HL-60 (cell line): ENCODE measurements around the gene KLK11.

ENCODE experiments used
- DNase-seq, 2 experiments: peaks; one replicate each; pipeline ENCODE4 v3.0.0-alpha.2; 2010 to 2020; ENCODE audit warnings: low read depth in 1 of 2, low spot score in 1 of 2
- H3K27ac ChIP-seq: fragments of 250-450 bp; sonication (Bioruptor Pico); replicated peaks from 2 replicates; pipeline ENCODE4 v1.5.1; 2020; ENCODE audit warnings: mild to moderate bottlenecking, moderate library complexity
- H3K27me3 ChIP-seq: fragments of 250-450 bp; sonication (Bioruptor Pico); 2 replicates; pipeline ENCODE4 v1.5.1; 2021; ENCODE audit warnings: mild to moderate bottlenecking, moderate library complexity; ENCODE audit not compliant: insufficient read depth, poor library complexity, severe bottlenecking
- H3K4me3 ChIP-seq: replicated peaks from 2 replicates; pipeline ENCODE4 v1.5.1; 2011; ENCODE audit warnings: mild to moderate bottlenecking, control low read depth, low read length; ENCODE audit not compliant: insufficient read depth
- GABPA ChIP-seq: IDR thresholded peaks from 2 replicates; pipeline ENCODE4 v1.6.1; 2012; ENCODE audit warnings: low read depth
- POLR2AphosphoS5 ChIP-seq: IDR thresholded peaks from 2 replicates; pipeline ENCODE4 v1.6.1; 2012; ENCODE audit warnings: low read depth
- SPI1 ChIP-seq: IDR thresholded peaks from 2 replicates; pipeline ENCODE4 v1.6.1; 2012; ENCODE audit warnings: low read depth, mild to moderate bottlenecking, borderline replicate concordance
- TF ChIP-seq, protein P1 (sequence below): IDR thresholded peaks from 2 replicates; pipeline ENCODE4 v1.6.1; 2012; ENCODE audit warnings: low read depth; ENCODE audit not compliant: insufficient replicate concordance
- TF ChIP-seq, protein P2 (sequence below): IDR thresholded peaks from one replicate; pipeline ENCODE4 v1.5.1; 2011; ENCODE audit warnings: low read length, control low read depth, inconsistent platforms; ENCODE audit not compliant: insufficient read depth

The KLK11 gene

DNA sequence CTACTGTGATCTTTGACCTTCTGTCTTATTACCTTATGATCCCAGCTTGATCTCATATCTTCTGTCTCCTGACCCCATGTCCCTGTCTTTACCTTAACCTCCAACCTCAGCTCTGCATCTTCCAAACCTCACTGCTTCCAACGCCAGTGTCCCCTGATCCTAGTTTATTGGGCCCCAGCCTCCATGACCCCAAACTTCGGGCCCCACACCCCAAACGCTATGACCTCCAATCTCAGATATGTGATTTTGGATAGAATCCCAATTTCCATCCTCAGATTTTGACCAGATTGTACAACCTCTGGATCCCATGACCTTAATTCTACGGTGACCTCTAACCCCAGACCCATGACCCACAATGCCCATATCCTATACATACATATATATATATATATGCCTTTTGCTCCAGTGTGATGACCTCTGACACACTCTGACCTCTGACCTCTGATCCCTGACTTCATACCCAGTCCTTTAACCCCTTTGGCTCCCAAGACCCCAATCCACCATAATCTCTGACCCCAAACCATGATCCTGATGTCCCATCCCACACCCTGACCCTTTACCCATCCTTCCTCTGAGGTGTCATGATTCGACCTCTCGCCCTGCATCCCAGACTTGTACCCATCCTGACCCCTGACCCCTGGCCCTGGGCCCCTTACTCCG, 4.9 kb upstream of the KLK11 start:
- H3K27me3 ChIP-seq = no peaks in the 10 kb centered on the region
- H3K4me3 ChIP-seq = no peak overlapping the region
- no peak overlapping the region for H3K27ac ChIP-seq
- no peak for TF ChIP-seq POLR2AphosphoS5
- no peak for TF ChIP-seq SPI1
- TF ChIP-seq, protein P1, sequence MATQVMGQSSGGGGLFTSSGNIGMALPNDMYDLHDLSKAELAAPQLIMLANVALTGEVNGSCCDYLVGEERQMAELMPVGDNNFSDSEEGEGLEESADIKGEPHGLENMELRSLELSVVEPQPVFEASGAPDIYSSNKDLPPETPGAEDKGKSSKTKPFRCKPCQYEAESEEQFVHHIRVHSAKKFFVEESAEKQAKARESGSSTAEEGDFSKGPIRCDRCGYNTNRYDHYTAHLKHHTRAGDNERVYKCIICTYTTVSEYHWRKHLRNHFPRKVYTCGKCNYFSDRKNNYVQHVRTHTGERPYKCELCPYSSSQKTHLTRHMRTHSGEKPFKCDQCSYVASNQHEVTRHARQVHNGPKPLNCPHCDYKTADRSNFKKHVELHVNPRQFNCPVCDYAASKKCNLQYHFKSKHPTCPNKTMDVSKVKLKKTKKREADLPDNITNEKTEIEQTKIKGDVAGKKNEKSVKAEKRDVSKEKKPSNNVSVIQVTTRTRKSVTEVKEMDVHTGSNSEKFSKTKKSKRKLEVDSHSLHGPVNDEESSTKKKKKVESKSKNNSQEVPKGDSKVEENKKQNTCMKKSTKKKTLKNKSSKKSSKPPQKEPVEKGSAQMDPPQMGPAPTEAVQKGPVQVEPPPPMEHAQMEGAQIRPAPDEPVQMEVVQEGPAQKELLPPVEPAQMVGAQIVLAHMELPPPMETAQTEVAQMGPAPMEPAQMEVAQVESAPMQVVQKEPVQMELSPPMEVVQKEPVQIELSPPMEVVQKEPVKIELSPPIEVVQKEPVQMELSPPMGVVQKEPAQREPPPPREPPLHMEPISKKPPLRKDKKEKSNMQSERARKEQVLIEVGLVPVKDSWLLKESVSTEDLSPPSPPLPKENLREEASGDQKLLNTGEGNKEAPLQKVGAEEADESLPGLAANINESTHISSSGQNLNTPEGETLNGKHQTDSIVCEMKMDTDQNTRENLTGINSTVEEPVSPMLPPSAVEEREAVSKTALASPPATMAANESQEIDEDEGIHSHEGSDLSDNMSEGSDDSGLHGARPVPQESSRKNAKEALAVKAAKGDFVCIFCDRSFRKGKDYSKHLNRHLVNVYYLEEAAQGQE = no peak
- TF ChIP-seq GABPA = no peak
- TF ChIP-seq, protein P2, sequence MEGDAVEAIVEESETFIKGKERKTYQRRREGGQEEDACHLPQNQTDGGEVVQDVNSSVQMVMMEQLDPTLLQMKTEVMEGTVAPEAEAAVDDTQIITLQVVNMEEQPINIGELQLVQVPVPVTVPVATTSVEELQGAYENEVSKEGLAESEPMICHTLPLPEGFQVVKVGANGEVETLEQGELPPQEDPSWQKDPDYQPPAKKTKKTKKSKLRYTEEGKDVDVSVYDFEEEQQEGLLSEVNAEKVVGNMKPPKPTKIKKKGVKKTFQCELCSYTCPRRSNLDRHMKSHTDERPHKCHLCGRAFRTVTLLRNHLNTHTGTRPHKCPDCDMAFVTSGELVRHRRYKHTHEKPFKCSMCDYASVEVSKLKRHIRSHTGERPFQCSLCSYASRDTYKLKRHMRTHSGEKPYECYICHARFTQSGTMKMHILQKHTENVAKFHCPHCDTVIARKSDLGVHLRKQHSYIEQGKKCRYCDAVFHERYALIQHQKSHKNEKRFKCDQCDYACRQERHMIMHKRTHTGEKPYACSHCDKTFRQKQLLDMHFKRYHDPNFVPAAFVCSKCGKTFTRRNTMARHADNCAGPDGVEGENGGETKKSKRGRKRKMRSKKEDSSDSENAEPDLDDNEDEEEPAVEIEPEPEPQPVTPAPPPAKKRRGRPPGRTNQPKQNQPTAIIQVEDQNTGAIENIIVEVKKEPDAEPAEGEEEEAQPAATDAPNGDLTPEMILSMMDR = no peak
- DNase-seq = no peak

DNA sequence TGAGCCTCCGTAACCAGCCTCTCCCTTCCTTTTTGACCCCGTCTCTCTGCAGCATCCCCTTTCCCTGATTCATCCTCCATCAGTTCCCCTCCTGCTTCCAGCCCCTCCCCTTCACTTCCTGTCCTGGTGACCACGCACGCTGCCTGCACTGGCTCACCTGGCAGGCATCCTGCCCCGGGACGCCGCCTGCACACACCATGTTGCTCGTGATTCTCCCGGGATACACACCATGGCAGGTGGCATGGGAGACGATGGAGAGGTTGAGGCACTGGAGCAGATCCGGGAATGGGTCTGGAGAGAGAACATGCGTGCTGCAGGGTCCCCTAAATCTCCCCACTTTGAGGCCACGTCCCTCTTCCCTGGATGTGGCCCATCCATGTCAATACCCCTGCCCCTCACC, 4.2 kb upstream of the KLK11 start:
- TF ChIP-seq, protein P2 = no peak
- TF ChIP-seq SPI1 (no peak), POLR2AphosphoS5 (no peak), GABPA (no peak)
- TF ChIP-seq, protein P1 = no peak
- H3K27ac ChIP-seq = no peak overlapping the region
- H3K27me3 ChIP-seq = no peaks in the 10 kb centered on the region
- H3K4me3 ChIP-seq = no peak overlapping the region
- DNase-seq = no peak

DNA sequence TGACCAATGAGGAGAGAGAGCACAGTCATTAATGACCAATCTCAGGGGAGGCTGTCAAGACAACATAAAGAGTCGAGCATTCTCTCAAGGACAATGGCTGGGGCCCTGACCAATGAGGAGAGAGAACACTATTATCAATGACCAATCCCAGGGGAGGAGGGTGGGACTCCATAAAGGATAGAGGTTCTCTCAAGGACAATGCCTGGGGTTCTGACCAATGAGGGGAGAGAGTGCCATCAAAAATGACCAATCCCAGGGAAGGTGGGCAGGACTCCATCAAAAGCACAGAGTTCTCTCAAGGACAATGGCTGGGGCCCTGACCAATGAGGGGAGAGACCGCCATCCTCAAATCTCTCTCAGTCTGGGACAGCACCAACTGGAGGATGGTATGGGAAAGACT, 3.3 kb upstream of the KLK11 start:
- no peak for DNase-seq
- no peak for TF ChIP-seq POLR2AphosphoS5
- no peak for TF ChIP-seq GABPA

DNA sequence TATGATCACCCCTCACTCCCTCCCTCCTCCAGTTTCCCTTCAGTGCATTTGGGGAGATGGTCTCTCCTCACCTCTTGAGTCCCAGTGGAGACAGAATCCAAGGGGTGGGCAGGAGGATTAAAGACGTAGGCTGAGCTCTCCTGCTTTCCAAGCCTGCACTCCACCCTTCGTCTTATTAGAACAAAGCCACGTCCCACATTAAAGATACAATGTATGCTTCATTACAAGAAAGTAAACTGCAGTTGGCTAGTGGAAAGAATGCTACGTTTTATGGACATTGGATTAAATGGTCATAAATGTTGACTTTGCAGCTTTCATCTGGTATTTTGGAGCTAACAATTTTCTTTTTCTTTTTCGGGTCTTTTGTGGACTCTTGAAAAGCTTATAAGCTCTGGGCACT, 1.5 kb upstream of the KLK11 start:
- Histone ChIP-seq H3K27me3 (no peaks in the 10 kb centered on the region), H3K27ac (no peak overlapping the region), H3K4me3 (no peak overlapping the region)
- no peak for TF ChIP-seq POLR2AphosphoS5
- no peak for TF ChIP-seq SPI1
- no peak for TF ChIP-seq GABPA
- TF ChIP-seq, protein P1 = no peak
- TF ChIP-seq, protein P2 = no peak
- DNase-seq = no peak

More for the DNA sequence above, 3.3 kb upstream of the KLK11 start:
- Histone ChIP-seq H3K27ac (no peak overlapping the region), H3K27me3 (no peaks in the 10 kb centered on the region), H3K4me3 (no peak overlapping the region)
